ENCODE measurements around the gene DNAJA2.

DNA sequence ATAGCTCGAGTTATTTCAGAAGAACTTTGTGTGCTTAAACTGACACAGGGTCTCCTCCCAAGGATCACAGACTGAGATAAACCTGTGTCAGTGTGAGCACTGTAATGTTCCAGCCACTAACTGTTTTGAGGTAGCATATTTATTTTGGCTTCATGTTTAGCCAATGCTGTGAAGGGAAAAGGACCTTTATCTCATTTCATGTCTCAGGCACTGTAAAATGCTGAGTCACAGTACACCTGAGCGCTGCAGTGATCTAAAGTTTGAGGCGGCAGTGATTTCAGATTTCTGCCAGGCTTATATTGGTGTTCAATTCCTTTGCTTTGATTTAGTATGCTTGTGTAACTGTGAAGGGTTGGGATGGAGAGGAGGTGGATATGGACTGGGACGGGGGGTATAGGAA is 3.1 kb upstream of the DNAJA2 start:
- TF ChIP-seq, protein P1, sequence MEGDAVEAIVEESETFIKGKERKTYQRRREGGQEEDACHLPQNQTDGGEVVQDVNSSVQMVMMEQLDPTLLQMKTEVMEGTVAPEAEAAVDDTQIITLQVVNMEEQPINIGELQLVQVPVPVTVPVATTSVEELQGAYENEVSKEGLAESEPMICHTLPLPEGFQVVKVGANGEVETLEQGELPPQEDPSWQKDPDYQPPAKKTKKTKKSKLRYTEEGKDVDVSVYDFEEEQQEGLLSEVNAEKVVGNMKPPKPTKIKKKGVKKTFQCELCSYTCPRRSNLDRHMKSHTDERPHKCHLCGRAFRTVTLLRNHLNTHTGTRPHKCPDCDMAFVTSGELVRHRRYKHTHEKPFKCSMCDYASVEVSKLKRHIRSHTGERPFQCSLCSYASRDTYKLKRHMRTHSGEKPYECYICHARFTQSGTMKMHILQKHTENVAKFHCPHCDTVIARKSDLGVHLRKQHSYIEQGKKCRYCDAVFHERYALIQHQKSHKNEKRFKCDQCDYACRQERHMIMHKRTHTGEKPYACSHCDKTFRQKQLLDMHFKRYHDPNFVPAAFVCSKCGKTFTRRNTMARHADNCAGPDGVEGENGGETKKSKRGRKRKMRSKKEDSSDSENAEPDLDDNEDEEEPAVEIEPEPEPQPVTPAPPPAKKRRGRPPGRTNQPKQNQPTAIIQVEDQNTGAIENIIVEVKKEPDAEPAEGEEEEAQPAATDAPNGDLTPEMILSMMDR (IDR thresholded peaks at IDR 0.05; ENCODE audit: insufficient read depth, low read depth, low read length), result no peak
- TF ChIP-seq EZH2 (IDR thresholded peaks at IDR 0.05; ENCODE audit: insufficient read depth, low read length), result no peak
